B cell (primary cell): ENCODE results near the gene MYBPC3.

Experiments
- CTCF ChIP-seq: fragments of 200-600 bp; IDR thresholded peaks from one replicate; pipeline ENCODE4 v1.8.0; 2022; ENCODE audit warnings: antibody characterized with exemption, mild to moderate bottlenecking
- EZH2 ChIP-seq: IDR thresholded peaks from 2 replicates; pipeline ENCODE4 v1.6.1; 2012; ENCODE audit warnings: borderline replicate concordance, low read depth, mild to moderate bottlenecking, moderate library complexity, low read length; ENCODE audit not compliant: insufficient read depth, poor library complexity, severe bottlenecking

- TF ChIP-seq CTCF: no peak
- TF ChIP-seq EZH2: no peak
Observed at GRCh38 chr11:47376525-47377371, 24.2 kb upstream of the MYBPC3 start.
